Breast epithelium (tissue), 4 donors: ENCODE measurements around the gene FNDC10. TPM values are rescaled to one million over a fixed set of nuclear protein-coding genes. Genes with fewer than 3 reads are reported as not detected.
"Not testable (repeated sequence)": the region's sequence is repeated elsewhere in the genome, so short reads cannot be mapped to it uniquely, and the experiment has no call there.

Source experiments
- DNase-seq, 2 donors: peaks; one replicate each; pipeline ENCODE4 v3.0.0-alpha.2; 2019; ENCODE audit warnings: low spot score in 2 of 2
- H3K27ac ChIP-seq, 2 donors: fragments of 200-600 bp; sonication (generic) in 1 of 2; one replicate each; pipeline ENCODE4 v1.5.1; 2016 to 2019; ENCODE audit warnings: mild to moderate bottlenecking in 1 of 2
- H3K27me3 ChIP-seq, 2 donors: fragments of 200-600 bp; sonication (generic) in 1 of 2; one replicate each; pipeline versions ENCODE4 v1.5.1 to v1.6.0; 2017 to 2019; ENCODE audit warnings: control low read depth in 1 of 2, mild to moderate bottlenecking in 1 of 2
- H3K36me3 ChIP-seq: fragments of 200-600 bp; one replicate; pipeline ENCODE4 v1.5.1; 2019
- H3K4me1 ChIP-seq, 2 donors: fragments of 200-600 bp; sonication (generic); one replicate each; pipeline ENCODE4 v1.5.1; 2016 to 2019; ENCODE audit warnings: control low read depth in 1 of 2
- H3K4me3 ChIP-seq, 3 donors: fragments of 200-600 bp; sonication (generic); 1 replicate in 2 of 3; 2 replicates in 1 of 3; pipeline ENCODE4 v1.5.1; 2016 to 2019; ENCODE audit warnings: mild to moderate bottlenecking in 3 of 3, moderate library complexity in 2 of 3
- H3K9me3 ChIP-seq, 2 donors: fragments of 200-600 bp; sonication (generic) in 1 of 2; one replicate each; pipeline ENCODE4 v1.5.1; 2016 to 2019; ENCODE audit warnings: control low read depth in 1 of 2
- POLR2A ChIP-seq: fragments of 450-650 bp; IDR thresholded peaks from one replicate; pipeline ENCODE4 v1.6.1; 2016; ENCODE audit warnings: antibody characterized with exemption, mild to moderate bottlenecking, moderate library complexity
- POLR2AphosphoS5 ChIP-seq, 3 donors: sonication (generic); formaldehyde crosslinking; IDR thresholded peaks; one replicate each; pipeline ENCODE4 v1.6.1; 2017; ENCODE audit warnings: antibody characterized with exemption in 3 of 3
- intact Hi-C: fragments of 100-400 bp; cut with DNase I; formaldehyde crosslinking; loops from one replicate; pipeline ENCODE4 v1.15.1; 2023; ENCODE audit warnings: low total_unique reads
- total RNA-seq, 3 donors: library from RNA; depleted of rRNA; stranded (reverse); fragments of >200 nt; gene quantifications; one replicate each; pipeline ENCODE4 v1.1.0, GENCODE V29; 2016
- TF ChIP-seq, protein P1 (sequence below), 3 donors: fragments of 450-650 bp; IDR thresholded peaks; one replicate each; pipeline ENCODE4 v1.5.1; 2016 to 2017; ENCODE audit warnings: antibody characterized with exemption in 3 of 3, mild to moderate bottlenecking in 3 of 3, moderate library complexity in 3 of 3

Gene FNDC10
- total RNA-seq, 3 donors from 2014 or later, result 0.48 to 2.9 (median 0.98) TPM

DNA sequence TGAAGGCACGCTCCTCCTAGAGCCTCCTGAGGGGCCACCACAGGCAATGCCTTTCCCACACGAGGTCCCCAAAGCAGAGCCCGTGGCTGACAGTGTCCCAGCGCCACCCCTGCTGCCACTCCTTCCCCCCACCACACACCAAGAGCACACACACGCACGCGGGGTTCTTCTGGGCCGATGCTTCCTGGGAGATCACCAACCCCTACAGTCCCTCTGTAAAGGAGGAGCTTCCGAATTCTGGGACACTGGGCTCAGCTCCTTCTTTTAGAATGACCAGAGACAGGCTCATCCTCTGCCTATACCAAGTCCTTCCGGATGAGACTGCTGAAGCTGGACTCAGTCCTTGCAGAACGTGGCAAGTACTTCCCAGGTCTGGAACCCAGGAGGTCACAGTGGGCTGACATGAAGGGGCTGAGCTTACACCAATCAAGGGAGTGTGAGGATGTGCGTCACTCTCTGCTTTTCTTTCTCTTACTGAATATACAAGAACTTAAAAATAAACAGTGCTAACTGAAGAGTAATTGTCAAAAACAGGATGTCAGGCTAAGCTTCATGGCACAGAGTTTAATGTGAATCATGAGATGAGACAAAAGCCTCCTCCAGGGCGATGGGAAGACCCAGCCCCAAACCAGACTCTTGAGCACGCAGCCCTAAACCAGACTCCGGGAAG, 38.0 kb downstream of the FNDC10 start:
- TF ChIP-seq POLR2A (no peak), POLR2AphosphoS5 (IDR thresholded peaks at IDR 0.05) (no peak)
- TF ChIP-seq, protein P1, sequence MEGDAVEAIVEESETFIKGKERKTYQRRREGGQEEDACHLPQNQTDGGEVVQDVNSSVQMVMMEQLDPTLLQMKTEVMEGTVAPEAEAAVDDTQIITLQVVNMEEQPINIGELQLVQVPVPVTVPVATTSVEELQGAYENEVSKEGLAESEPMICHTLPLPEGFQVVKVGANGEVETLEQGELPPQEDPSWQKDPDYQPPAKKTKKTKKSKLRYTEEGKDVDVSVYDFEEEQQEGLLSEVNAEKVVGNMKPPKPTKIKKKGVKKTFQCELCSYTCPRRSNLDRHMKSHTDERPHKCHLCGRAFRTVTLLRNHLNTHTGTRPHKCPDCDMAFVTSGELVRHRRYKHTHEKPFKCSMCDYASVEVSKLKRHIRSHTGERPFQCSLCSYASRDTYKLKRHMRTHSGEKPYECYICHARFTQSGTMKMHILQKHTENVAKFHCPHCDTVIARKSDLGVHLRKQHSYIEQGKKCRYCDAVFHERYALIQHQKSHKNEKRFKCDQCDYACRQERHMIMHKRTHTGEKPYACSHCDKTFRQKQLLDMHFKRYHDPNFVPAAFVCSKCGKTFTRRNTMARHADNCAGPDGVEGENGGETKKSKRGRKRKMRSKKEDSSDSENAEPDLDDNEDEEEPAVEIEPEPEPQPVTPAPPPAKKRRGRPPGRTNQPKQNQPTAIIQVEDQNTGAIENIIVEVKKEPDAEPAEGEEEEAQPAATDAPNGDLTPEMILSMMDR (IDR thresholded peaks at IDR 0.05), result no peak
- no peak overlapping the region for H3K27ac ChIP-seq
- H3K36me3 ChIP-seq, result no peaks in the 10 kb centered on the region
- H3K9me3 ChIP-seq, result no peaks in the 10 kb centered on the region
- H3K4me1 ChIP-seq, result no peaks in the 10 kb centered on the region
- no peaks in the 10 kb centered on the region for H3K27me3 ChIP-seq
- no peak overlapping the region for H3K4me3 ChIP-seq
- DNase-seq, result no peak
- intact Hi-C loops, result no loop called here

DNA sequence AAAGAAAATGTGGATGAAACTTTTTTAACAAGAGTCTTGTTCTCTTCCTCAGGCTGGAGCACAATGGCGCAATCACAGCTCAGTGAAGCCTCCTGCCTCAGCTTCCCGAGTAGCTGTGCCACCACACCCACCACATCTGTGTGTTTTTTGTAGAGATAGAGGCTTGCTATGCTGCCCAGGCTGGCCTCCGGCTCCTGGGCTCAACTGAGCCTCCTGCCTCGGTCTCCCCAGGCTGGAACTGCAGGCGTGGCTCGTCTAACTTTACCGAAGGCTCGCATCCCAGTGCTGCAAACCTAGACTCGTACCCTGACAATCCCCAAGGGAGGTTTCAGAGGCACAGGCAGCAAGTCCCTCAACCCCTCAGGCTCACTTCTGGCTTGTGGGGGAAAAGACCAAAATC, 39.8 kb downstream of the FNDC10 start:
- no peaks in the 10 kb centered on the region for H3K9me3 ChIP-seq
- H3K36me3 ChIP-seq, result no peaks in the 10 kb centered on the region
- no peak overlapping the region for H3K4me3 ChIP-seq
- intact Hi-C loops, result no loop called here
- TF ChIP-seq POLR2A (no peak), POLR2AphosphoS5 (IDR thresholded peaks at IDR 0.05) (no peak)
- TF ChIP-seq, protein P1 (IDR thresholded peaks at IDR 0.05), result no peak
- DNase-seq, result no peak
- H3K27ac ChIP-seq, result no peak overlapping the region
- H3K4me1 ChIP-seq, result no peaks in the 10 kb centered on the region
- H3K27me3 ChIP-seq, result no peaks in the 10 kb centered on the region

DNA sequence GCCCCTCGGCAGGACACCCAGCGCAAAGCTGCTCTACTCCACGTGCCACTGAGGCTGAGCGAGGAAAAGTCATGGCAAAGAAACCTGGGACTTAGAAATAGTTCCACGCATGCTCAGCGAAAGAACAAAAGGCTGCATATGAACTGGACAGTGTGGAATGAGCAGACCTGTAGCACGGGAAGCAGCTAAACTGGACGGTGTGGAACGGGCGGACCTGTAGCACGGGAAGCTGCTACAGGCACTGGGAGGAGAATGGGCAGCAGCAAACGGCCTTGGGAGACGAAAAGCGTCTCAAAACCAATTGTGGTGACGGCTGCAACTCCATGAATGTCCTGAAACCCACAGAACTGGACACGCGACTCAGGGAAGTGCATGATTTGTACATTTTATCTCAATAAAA, 40.9 kb downstream of the FNDC10 start:
- intact Hi-C loops, result no loop called here
- H3K27me3 ChIP-seq, result no peaks in the 10 kb centered on the region
- TF ChIP-seq, protein P1 (IDR thresholded peaks at IDR 0.05), result no peak
- TF ChIP-seq POLR2A (no peak), POLR2AphosphoS5 (IDR thresholded peaks at IDR 0.05) (no peak)
- no peak overlapping the region for H3K27ac ChIP-seq
- no peak overlapping the region for H3K4me3 ChIP-seq
- no peaks in the 10 kb centered on the region for H3K36me3 ChIP-seq
- no peaks in the 10 kb centered on the region for H3K4me1 ChIP-seq
- H3K9me3 ChIP-seq, result no peaks in the 10 kb centered on the region
- DNase-seq, result no peak

DNA sequence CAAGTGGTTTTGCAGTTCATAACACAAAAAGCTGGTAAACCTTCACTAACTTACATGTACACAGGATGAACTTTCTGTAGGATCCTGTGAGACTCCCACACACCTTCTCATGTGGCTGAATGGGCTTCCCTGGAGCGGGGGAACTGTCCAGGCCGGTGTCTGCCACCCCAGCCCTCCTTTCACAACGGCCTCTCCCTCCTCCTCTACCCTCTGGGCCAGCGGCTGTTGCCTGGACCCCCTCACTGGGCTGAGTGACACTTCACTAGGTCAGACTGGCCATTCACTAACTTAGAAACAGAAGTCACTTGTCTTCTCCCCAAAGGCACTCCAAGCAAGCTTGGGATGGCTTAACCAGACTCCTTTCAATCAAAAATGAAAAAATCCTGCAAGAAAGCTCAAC, 41.3 kb downstream of the FNDC10 start:
- Histone ChIP-seq H3K27me3 (no peaks in the 10 kb centered on the region), H3K9me3 (no peaks in the 10 kb centered on the region), H3K4me3 (no peak overlapping the region), H3K27ac (no peak overlapping the region), H3K36me3 (no peaks in the 10 kb centered on the region), H3K4me1 (no peaks in the 10 kb centered on the region)
- intact Hi-C loops, result no loop called here
- DNase-seq, result no peak
- TF ChIP-seq, protein P1 (IDR thresholded peaks at IDR 0.05), result no peak
- no peak for TF ChIP-seq POLR2AphosphoS5 (IDR thresholded peaks at IDR 0.05)
- TF ChIP-seq POLR2A, result no peak

DNA sequence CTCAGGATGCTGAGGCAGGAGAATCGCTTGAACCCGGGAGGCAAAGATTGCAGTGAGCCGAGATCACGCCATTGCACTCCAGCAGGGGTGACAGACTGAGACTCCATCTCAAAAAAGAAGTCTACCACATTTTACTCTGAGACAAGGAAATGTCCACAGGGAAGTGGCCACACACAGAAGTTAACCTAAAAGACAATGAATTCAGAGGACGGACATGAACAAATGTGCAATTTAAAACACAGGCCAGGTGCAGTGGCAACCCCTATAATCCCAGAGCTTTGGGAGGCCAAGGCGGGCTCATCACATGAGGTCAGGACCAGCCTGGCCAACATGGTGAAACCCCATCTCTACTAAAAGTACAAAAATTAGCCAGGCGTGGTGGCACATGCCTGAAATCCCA, 42.2 kb downstream of the FNDC10 start:
- intact Hi-C loops, H3K4me1 ChIP-seq, H3K27ac ChIP-seq, H3K27me3 ChIP-seq, H3K4me3 ChIP-seq, H3K9me3 ChIP-seq, H3K36me3 ChIP-seq, DNase-seq: not testable (repeated sequence)

DNA sequence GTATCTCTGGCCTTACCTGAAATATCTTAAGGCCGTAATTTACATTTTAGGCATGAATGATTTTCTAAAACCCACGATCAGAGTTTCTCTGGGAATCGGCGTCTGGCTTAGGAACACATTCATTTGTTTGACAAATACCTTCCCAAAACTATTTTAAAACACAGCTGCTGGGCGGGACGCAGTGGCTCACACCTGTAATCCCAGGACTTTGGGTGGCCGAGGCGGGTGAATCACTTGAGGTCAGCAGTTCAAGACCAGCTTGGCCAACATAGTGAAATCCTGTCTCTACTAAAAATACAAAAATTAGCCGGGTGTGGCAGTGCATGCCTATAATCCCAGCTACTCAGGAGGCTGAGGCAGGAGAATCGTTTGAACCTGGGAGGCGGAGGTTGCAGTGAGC, 43.0 kb downstream of the FNDC10 start:
- DNase-seq, H3K4me1 ChIP-seq, H3K9me3 ChIP-seq, H3K4me3 ChIP-seq, H3K36me3 ChIP-seq, H3K27me3 ChIP-seq, H3K27ac ChIP-seq, intact Hi-C loops: not testable (repeated sequence)
